Measurements from ENCODE around the gene SERGEF.

The SERGEF gene

GRCh38 chr11:17853280-17853679, 159.6 kb downstream of the SERGEF start:
- no peak for DNase-seq

GRCh38 chr11:17852246-17852645, 160.6 kb downstream of the SERGEF start:
- no peak for DNase-seq

GRCh38 chr11:17851697-17852096, 161.2 kb downstream of the SERGEF start:
- no peak for DNase-seq

- DNase-seq, result no peak
Observed at GRCh38 chr11:17850336-17850735, 162.5 kb downstream of the SERGEF start.

- DNase-seq, result no peak
Observed at GRCh38 chr11:17848715-17849114, 164.1 kb downstream of the SERGEF start.

- DNase-seq, result no peak
Observed at GRCh38 chr11:17846852-17847453, 165.9 kb downstream of the SERGEF start.

- no peak for DNase-seq
Observed at GRCh38 chr11:17845431-17845881, 167.4 kb downstream of the SERGEF start.

GRCh38 chr11:17840101-17840548, 172.7 kb downstream of the SERGEF start:
- DNase-seq, result no peak

- no peak for DNase-seq
Observed at GRCh38 chr11:17839450-17839849, 173.4 kb downstream of the SERGEF start.

GRCh38 chr11:17838102-17838501, 174.7 kb downstream of the SERGEF start:
- DNase-seq, result no peak

GRCh38 chr11:17831883-17832282, 181.0 kb downstream of the SERGEF start:
- no peak for DNase-seq

- no peak for DNase-seq
Observed at GRCh38 chr11:17831228-17831627, 181.6 kb downstream of the SERGEF start.

- no peak for DNase-seq
Observed at GRCh38 chr11:17828311-17828751, 184.5 kb downstream of the SERGEF start.

GRCh38 chr11:17827006-17827405, 185.8 kb downstream of the SERGEF start:
- DNase-seq, result no peak

GRCh38 chr11:17822401-17822781, 190.5 kb downstream of the SERGEF start:
- no peak for DNase-seq

- no peak for DNase-seq
Observed at GRCh38 chr11:17821648-17822400, 191.0 kb downstream of the SERGEF start.

- no peak for DNase-seq
Observed at GRCh38 chr11:17816232-17816931, 196.5 kb downstream of the SERGEF start.

- DNase-seq, result no peak
Observed at GRCh38 chr11:17814546-17814945, 198.3 kb downstream of the SERGEF start.

GRCh38 chr11:17813391-17814059, 199.3 kb downstream of the SERGEF start:
- DNase-seq, result no peak

GRCh38 chr11:17812865-17813187, 200.0 kb downstream of the SERGEF start:
- no peak for DNase-seq

- DNase-seq, result no peak
Observed at GRCh38 chr11:17812091-17812864, 200.6 kb downstream of the SERGEF start.

GRCh38 chr11:17811352-17811751, 201.5 kb downstream of the SERGEF start:
- DNase-seq, result no peak

- no peak for DNase-seq
Observed at GRCh38 chr11:17810746-17811145, 202.1 kb downstream of the SERGEF start.

Data from NK-92 treated with Interleukin-12 subunit alpha and Interleukin-12 subunit beta, amount 100 ng/mL, for 24 hours (cell line).